SK-N-SH (cell line): ENCODE results near the gene NOXA1. TPM values are rescaled to one million over a fixed set of nuclear protein-coding genes. Genes with fewer than 3 reads are reported as not detected.

ENCODE experiments used
- CTCF ChIA-PET: fragments of 300-600, 350-600 bp; formaldehyde crosslinking; extraction: SDS; loops from one replicate; lab custom pipeline; 2021; lab: Yijun Ruan, JAX
- POLR2A ChIA-PET: fragments of 350-600 bp; sonication (Branson Sonifier 250); formaldehyde crosslinking; extraction: SDS; loops from one replicate; lab custom pipeline; 2020; ENCODE audit warnings: antibody characterized with exemption, inconsistent platforms; lab: Yijun Ruan, JAX
- DNase-seq: peaks from one replicate; pipeline ENCODE4 v3.0.0; 2012
- H2AFZ ChIP-seq: fragments of 200-600 bp; sonication (generic); 2 replicates; pipeline ENCODE4 v1.8.1; 2016; ENCODE audit warnings: antibody characterized with exemption, mild to moderate bottlenecking, low read depth
- H3F3A ChIP-seq: fragments of 200-600 bp; sonication (generic); replicated peaks from 2 replicates; pipeline ENCODE3; 2016; ENCODE audit warnings: antibody characterized with exemption, mild to moderate bottlenecking; ENCODE audit not compliant: insufficient read depth
- H3K27ac ChIP-seq, 2 experiments: fragments of 200-500 bp in 1 of 2; fragments of 200-600 bp in 1 of 2; sonication (Bioruptor generic) in 1 of 2; sonication (generic), shearing (Covaris generic) in 1 of 2; 2 replicates each; pipeline versions ENCODE4 v1.5.1 to v1.6.1; 2014 to 2016; ENCODE audit warnings: low read depth in 2 of 2, inconsistent platforms in 1 of 2, low read length in 1 of 2, mild to moderate bottlenecking in 1 of 2, mixed read lengths in 1 of 2
- H3K27me3 ChIP-seq: fragments of 200-600 bp; sonication (generic), shearing (Covaris generic); 2 replicates; pipeline ENCODE4 v1.6.1; 2016; ENCODE audit warnings: mixed run types; ENCODE audit not compliant: insufficient read depth
- H3K36me3 ChIP-seq, 2 experiments: fragments of 200-500 bp in 1 of 2; fragments of 200-600 bp in 1 of 2; sonication (Bioruptor generic) in 1 of 2; sonication (generic) in 1 of 2; replicated peaks in 1 of 2; 2 replicates each; pipeline versions ENCODE3 to v1.5.1; 2014 to 2016; ENCODE audit warnings: low read length in 1 of 2, mild to moderate bottlenecking in 1 of 2; ENCODE audit not compliant: insufficient read depth in 2 of 2, control insufficient read depth in 1 of 2
- H3K4me1 ChIP-seq, 2 experiments: fragments of 200-500 bp in 1 of 2; fragments of 200-600 bp in 1 of 2; sonication (Bioruptor generic) in 1 of 2; sonication (generic), shearing (Covaris generic) in 1 of 2; 2 replicates each; pipeline versions ENCODE4 v1.5.1 to v1.6.1; 2014 to 2016; ENCODE audit warnings: low read depth in 1 of 2, low read length in 1 of 2, mixed run types in 1 of 2; ENCODE audit not compliant: insufficient read depth in 2 of 2, control insufficient read depth in 1 of 2
- H3K4me2 ChIP-seq: fragments of 200-600 bp; sonication (generic), shearing (Covaris generic); 2 replicates; pipeline ENCODE4 v1.6.1; 2017; ENCODE audit warnings: mixed run types
- H3K4me3 ChIP-seq, 2 experiments: fragments of 200-500 bp in 1 of 2; fragments of 200-600 bp in 1 of 2; sonication (Bioruptor generic) in 1 of 2; sonication (generic), shearing (Covaris generic) in 1 of 2; 2 replicates each; pipeline versions ENCODE4 v1.5.1 to v1.8.1; 2014 to 2016; ENCODE audit warnings: low read depth in 2 of 2, inconsistent platforms in 1 of 2, low read length in 1 of 2, mild to moderate bottlenecking in 1 of 2, mixed read lengths in 1 of 2, moderate library complexity in 1 of 2
- H3K79me2 ChIP-seq: fragments of 200-600 bp; sonication (generic); 2 replicates; pipeline ENCODE4 v1.8.1; 2017; ENCODE audit warnings: mild to moderate bottlenecking; ENCODE audit not compliant: insufficient read depth
- H3K9ac ChIP-seq: fragments of 200-600 bp; sonication (generic); 2 replicates; pipeline ENCODE4 v1.6.1; 2017; ENCODE audit warnings: mixed run types
- H3K9me2 ChIP-seq: fragments of 200-600 bp; sonication (generic); 2 replicates; pipeline ENCODE4 v1.6.1; 2017; ENCODE audit warnings: mixed run types
- H3K9me3 ChIP-seq: fragments of 200-600 bp; sonication (generic); 2 replicates; pipeline ENCODE4 v1.6.1; 2017; ENCODE audit warnings: mixed run types, mild to moderate bottlenecking, moderate library complexity
- H4K20me1 ChIP-seq: fragments of 200-600 bp; sonication (generic); 2 replicates; pipeline ENCODE4 v1.6.1; 2017; ENCODE audit warnings: mild to moderate bottlenecking, mixed run types; ENCODE audit not compliant: insufficient read depth
- ELF1 ChIP-seq: IDR thresholded peaks from 2 replicates; pipeline ENCODE4 v1.4.0; 2012
- JUND ChIP-seq: IDR thresholded peaks from 2 replicates; pipeline ENCODE4 v1.4.0; 2012
- NFIC ChIP-seq: IDR thresholded peaks from 2 replicates; pipeline ENCODE4 v1.4.0; 2012; ENCODE audit warnings: borderline replicate concordance
- POLR2AphosphoS5 ChIP-seq: IDR thresholded peaks from 2 replicates; pipeline ENCODE4 v1.6.1; 2012; ENCODE audit warnings: low read depth, low read length
- RCOR1 ChIP-seq: fragments of 150-350 bp; IDR thresholded peaks from 2 replicates; pipeline ENCODE4 v1.6.1; 2017; ENCODE audit warnings: antibody characterized with exemption, low read length
- RFX5 ChIP-seq: IDR thresholded peaks from 2 replicates; pipeline ENCODE4 v1.6.1; 2012; ENCODE audit warnings: mild to moderate bottlenecking, improper control_type of control experiment, low read length
- RXRA ChIP-seq: IDR thresholded peaks from 2 replicates; pipeline ENCODE4 v1.4.0; 2012; ENCODE audit warnings: low read depth, mild to moderate bottlenecking, borderline replicate concordance
- SIN3A ChIP-seq: IDR thresholded peaks from 2 replicates; pipeline ENCODE4 v1.6.1; 2012; ENCODE audit warnings: low read depth, mild to moderate bottlenecking, low read length, moderate library complexity, borderline replicate concordance
- SMC3 ChIP-seq: IDR thresholded peaks from 2 replicates; pipeline ENCODE4 v1.6.1; 2012; ENCODE audit warnings: low read depth, low read length, improper control_type of control experiment
- TAF1 ChIP-seq: IDR thresholded peaks from 2 replicates; pipeline ENCODE4 v1.6.1; 2012; ENCODE audit warnings: low read depth, mild to moderate bottlenecking, low read length, moderate library complexity, borderline replicate concordance
- WGBS: methylation state at CpG from one replicate; pipeline ENCODE4 v1.1.6; 2017; ENCODE audit warnings: low lambda C conversion rate; 5-methylcytosine and 5-hydroxymethylcytosine counted together
- polyA plus RNA-seq, 3 experiments: library from polyadenylated mRNA; depleted of rRNA; stranded (reverse); fragments of >200 nt; gene quantifications; 2 replicates each; pipeline ENCODE4 v1.2.3, GENCODE V29; 2012
- TF ChIP-seq, protein P1 (sequence below): IDR thresholded peaks from 2 replicates; pipeline ENCODE4; 2012
- TF ChIP-seq, protein P2 (sequence below): IDR thresholded peaks from 2 replicates; pipeline ENCODE4 v1.4.0; 2012; ENCODE audit warnings: low read depth, borderline replicate concordance
- TF ChIP-seq, protein P3 (sequence below): IDR thresholded peaks from 2 replicates; pipeline ENCODE4 v1.6.1; 2012; ENCODE audit warnings: mild to moderate bottlenecking, low read depth, low read length, moderate library complexity
- TF ChIP-seq, protein P4 (sequence below): fragments of 200-600 bp; sonication (generic); IDR thresholded peaks from 2 replicates; pipeline ENCODE4 v1.6.1; 2017; ENCODE audit warnings: antibody characterized with exemption, mild to moderate bottlenecking, moderate library complexity
- TF ChIP-seq, protein P5 (sequence below): fragments of 150-350 bp; IDR thresholded peaks from 2 replicates; pipeline ENCODE4 v1.6.1; 2016; ENCODE audit warnings: mild to moderate bottlenecking, low read depth, low read length

NOXA1 gene
- polyA plus RNA-seq, 1 of the 3 experiments (the other 2 are of a cell fraction): 0.39 TPM

DNA sequence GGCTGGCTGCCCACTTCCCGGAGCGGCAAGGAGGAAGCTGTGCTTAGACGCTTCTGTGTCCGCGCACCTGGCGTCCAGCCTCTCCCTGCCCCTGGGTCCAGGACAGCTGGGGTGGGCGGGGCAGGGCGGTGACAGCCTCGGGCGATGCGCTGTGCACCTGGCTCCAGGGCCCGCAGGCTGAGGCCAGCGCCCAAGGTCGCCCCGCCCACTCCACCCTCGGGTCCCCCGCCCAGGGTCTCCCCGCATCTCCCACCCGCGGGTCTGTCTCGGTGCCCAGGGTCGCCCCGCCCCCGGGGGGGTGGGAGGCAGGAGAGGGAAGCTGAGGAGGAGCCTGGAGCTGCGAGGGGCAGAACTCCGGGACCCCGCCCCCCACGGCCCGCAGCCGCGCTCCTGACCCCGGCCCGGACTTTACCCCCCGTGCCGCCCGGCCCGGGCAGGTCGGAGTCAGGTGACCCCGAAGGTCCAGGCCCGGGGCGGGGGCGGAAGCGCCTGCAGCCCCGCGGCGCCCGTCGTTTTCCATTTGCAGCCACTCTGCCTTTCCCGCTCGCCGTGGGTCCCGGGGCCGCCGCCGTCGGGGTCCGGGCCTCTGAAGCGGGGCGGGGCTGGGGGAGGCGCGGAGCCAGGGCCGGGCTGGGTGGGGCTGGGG, 18.2 kb downstream of the NOXA1 start, which contains the start of gene ENTPD8:
Gene ENTPD8 (minus strand): TSS at position 69 of the 646 bp plus-strand sequence. CDS start 3,072 bp downstream, outside the sequence.
- Histone ChIP-seq H3K27me3 (peaks cover 4% of the 10 kb centered on the region; the same call in 1 of the 2 replicates), H3K9me2 (no peaks in the 10 kb centered on the region), H3K36me3 (no peaks in the 10 kb centered on the region), H3K9ac (no peak within 1 kb of the TSS), H3K79me2 (no peaks in the 10 kb centered on the region), H3K9me3 (no peaks in the 10 kb centered on the region), H3K4me1 (peaks cover 0 to 10% of the 10 kb centered on the region in 2 experiments; a peak in 1 of 4 replicates), H3K4me2 (peak within 1 kb of the TSS; percentile 81)
- POLR2A ChIA-PET: no interaction called here
- WGBS: 0% methylated on average over 16 of the region's 62 CpGs
- DNase-seq: peak; percentile 89
- TF ChIP-seq, protein P1, sequence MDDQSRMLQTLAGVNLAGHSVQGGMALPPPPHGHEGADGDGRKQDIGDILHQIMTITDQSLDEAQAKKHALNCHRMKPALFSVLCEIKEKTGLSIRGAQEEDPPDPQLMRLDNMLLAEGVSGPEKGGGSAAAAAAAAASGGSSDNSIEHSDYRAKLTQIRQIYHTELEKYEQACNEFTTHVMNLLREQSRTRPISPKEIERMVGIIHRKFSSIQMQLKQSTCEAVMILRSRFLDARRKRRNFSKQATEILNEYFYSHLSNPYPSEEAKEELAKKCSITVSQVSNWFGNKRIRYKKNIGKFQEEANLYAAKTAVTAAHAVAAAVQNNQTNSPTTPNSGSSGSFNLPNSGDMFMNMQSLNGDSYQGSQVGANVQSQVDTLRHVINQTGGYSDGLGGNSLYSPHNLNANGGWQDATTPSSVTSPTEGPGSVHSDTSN: no peak
- no peak for TF ChIP-seq SMC3
- TF ChIP-seq, protein P2, sequence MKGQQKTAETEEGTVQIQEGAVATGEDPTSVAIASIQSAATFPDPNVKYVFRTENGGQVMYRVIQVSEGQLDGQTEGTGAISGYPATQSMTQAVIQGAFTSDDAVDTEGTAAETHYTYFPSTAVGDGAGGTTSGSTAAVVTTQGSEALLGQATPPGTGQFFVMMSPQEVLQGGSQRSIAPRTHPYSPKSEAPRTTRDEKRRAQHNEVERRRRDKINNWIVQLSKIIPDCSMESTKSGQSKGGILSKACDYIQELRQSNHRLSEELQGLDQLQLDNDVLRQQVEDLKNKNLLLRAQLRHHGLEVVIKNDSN: no peak
- TF ChIP-seq RXRA: no peak
- TF ChIP-seq, protein P3, sequence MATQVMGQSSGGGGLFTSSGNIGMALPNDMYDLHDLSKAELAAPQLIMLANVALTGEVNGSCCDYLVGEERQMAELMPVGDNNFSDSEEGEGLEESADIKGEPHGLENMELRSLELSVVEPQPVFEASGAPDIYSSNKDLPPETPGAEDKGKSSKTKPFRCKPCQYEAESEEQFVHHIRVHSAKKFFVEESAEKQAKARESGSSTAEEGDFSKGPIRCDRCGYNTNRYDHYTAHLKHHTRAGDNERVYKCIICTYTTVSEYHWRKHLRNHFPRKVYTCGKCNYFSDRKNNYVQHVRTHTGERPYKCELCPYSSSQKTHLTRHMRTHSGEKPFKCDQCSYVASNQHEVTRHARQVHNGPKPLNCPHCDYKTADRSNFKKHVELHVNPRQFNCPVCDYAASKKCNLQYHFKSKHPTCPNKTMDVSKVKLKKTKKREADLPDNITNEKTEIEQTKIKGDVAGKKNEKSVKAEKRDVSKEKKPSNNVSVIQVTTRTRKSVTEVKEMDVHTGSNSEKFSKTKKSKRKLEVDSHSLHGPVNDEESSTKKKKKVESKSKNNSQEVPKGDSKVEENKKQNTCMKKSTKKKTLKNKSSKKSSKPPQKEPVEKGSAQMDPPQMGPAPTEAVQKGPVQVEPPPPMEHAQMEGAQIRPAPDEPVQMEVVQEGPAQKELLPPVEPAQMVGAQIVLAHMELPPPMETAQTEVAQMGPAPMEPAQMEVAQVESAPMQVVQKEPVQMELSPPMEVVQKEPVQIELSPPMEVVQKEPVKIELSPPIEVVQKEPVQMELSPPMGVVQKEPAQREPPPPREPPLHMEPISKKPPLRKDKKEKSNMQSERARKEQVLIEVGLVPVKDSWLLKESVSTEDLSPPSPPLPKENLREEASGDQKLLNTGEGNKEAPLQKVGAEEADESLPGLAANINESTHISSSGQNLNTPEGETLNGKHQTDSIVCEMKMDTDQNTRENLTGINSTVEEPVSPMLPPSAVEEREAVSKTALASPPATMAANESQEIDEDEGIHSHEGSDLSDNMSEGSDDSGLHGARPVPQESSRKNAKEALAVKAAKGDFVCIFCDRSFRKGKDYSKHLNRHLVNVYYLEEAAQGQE: no peak
- no peak for TF ChIP-seq RCOR1
- no peak for TF ChIP-seq RFX5
- no peak for TF ChIP-seq TAF1
- TF ChIP-seq POLR2AphosphoS5: no peak
- no peak for TF ChIP-seq JUND
- TF ChIP-seq, protein P4, sequence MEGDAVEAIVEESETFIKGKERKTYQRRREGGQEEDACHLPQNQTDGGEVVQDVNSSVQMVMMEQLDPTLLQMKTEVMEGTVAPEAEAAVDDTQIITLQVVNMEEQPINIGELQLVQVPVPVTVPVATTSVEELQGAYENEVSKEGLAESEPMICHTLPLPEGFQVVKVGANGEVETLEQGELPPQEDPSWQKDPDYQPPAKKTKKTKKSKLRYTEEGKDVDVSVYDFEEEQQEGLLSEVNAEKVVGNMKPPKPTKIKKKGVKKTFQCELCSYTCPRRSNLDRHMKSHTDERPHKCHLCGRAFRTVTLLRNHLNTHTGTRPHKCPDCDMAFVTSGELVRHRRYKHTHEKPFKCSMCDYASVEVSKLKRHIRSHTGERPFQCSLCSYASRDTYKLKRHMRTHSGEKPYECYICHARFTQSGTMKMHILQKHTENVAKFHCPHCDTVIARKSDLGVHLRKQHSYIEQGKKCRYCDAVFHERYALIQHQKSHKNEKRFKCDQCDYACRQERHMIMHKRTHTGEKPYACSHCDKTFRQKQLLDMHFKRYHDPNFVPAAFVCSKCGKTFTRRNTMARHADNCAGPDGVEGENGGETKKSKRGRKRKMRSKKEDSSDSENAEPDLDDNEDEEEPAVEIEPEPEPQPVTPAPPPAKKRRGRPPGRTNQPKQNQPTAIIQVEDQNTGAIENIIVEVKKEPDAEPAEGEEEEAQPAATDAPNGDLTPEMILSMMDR: no peak
- TF ChIP-seq SIN3A: no peak
- no peak for TF ChIP-seq ELF1
- no peak for TF ChIP-seq NFIC
- TF ChIP-seq, protein P5, sequence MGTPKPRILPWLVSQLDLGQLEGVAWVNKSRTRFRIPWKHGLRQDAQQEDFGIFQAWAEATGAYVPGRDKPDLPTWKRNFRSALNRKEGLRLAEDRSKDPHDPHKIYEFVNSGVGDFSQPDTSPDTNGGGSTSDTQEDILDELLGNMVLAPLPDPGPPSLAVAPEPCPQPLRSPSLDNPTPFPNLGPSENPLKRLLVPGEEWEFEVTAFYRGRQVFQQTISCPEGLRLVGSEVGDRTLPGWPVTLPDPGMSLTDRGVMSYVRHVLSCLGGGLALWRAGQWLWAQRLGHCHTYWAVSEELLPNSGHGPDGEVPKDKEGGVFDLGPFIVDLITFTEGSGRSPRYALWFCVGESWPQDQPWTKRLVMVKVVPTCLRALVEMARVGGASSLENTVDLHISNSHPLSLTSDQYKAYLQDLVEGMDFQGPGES: no peak
- TF ChIP-seq, all 33 proteins: peak for 0
- peak within 1 kb of the TSS; percentile 43 to 47; a peak in 3 of 4 replicates for H3K4me3 ChIP-seq
- CTCF ChIA-PET: interaction anchor here (0.7 to 7.0 kb wide), 4 partner anchors 13 to 154 kb away, joined by 3 to 53 read pairs (median 10); partner anchors contain the start of genes EXD3 and NOXA1
- no peak within 1 kb of the TSS for H3K27ac ChIP-seq
- no peaks in the 10 kb centered on the region for H4K20me1 ChIP-seq
- H3F3A ChIP-seq: peaks cover 7% of the 10 kb centered on the region
- no peak within 1 kb of the TSS for H2AFZ ChIP-seq
